Glutamatergic neuron (in vitro differentiated cells): ENCODE data around the gene LRRC36. TPM values are rescaled to one million over a fixed set of nuclear protein-coding genes. Genes with fewer than 3 reads are reported as not detected.

Experiments
- DNase-seq: peaks from one replicate; pipeline ENCODE4 v3.0.0; 2022
- H3K27ac Mint-ChIP-seq: one replicate; pipeline ENCODE4 v1.8.0; 2020; ENCODE audit warnings: mild to moderate bottlenecking, mixed read lengths, inconsistent platforms; ENCODE audit not compliant: unreplicated experiment
- H3K27me3 Mint-ChIP-seq: one replicate; pipeline ENCODE4 v1.8.0; 2020; ENCODE audit warnings: mild to moderate bottlenecking, moderate library complexity, mixed read lengths, inconsistent platforms; ENCODE audit not compliant: unreplicated experiment
- H3K36me3 Mint-ChIP-seq: one replicate; pipeline ENCODE4 v1.8.0; 2020; ENCODE audit warnings: mild to moderate bottlenecking, mixed read lengths, inconsistent platforms; ENCODE audit not compliant: unreplicated experiment
- H3K4me1 Mint-ChIP-seq: one replicate; pipeline ENCODE4 v1.8.0; 2020; ENCODE audit warnings: mild to moderate bottlenecking, low read depth, mixed read lengths, inconsistent platforms; ENCODE audit not compliant: unreplicated experiment
- H3K4me3 Mint-ChIP-seq: one replicate; pipeline ENCODE4 v1.8.0; 2020; ENCODE audit warnings: mild to moderate bottlenecking, mixed read lengths, inconsistent platforms; ENCODE audit not compliant: unreplicated experiment
- H3K9me3 Mint-ChIP-seq: one replicate; pipeline ENCODE4 v1.8.0; 2020; ENCODE audit warnings: mild to moderate bottlenecking, moderate library complexity, mixed read lengths, inconsistent platforms; ENCODE audit not compliant: unreplicated experiment
- total RNA-seq: library from RNA; stranded (reverse); fragmentation: NEBNext Ultra II Directional; extraction: Animal tissue kit (Norgen Biotek cat#: 25700); gene quantifications from one replicate; pipeline ENCODE4 v1.2.1, GENCODE V29; 2021; ENCODE audit not compliant: unreplicated experiment
- TF ChIP-seq, protein P1 (sequence below): fragments of 200-600 bp; sonication (generic); IDR thresholded peaks from one replicate; pipeline ENCODE4 v1.5.0; 2021; ENCODE audit not compliant: partially characterized antibody, unreplicated experiment

LRRC36 gene
- total RNA-seq, 1 donor from 2014 or later = not detected

DNA sequence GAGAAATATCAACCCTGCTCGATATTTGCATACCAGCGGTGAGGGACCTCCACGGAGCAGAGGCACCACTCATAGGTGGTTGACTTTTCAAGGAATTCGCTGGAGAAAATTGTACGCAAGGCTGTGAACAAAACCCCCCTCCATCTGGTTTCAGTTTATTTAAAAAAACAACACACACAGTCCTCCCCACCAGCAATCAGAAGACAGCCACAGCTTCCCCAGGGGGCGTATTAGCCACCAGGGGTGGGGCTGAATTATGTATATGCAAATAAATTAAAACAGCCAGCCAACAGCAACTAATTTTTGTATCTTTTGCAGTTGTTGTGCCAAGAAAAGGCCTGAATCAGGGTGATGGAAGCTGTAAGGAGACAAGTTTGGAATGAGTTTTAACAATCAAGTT, 98.4 kb downstream of the LRRC36 start:
- Mint-ChIP-seq H3K36me3 (no peaks in the 10 kb centered on the region), H3K9me3 (peaks cover 11% of the 10 kb centered on the region), H3K27ac (peak overlapping the region; percentile 52), H3K27me3 (peaks cover 12% of the 10 kb centered on the region), H3K4me3 (peak overlapping the region; percentile 59), H3K4me1 (peaks cover 35% of the 10 kb centered on the region)
- TF ChIP-seq, protein P1, sequence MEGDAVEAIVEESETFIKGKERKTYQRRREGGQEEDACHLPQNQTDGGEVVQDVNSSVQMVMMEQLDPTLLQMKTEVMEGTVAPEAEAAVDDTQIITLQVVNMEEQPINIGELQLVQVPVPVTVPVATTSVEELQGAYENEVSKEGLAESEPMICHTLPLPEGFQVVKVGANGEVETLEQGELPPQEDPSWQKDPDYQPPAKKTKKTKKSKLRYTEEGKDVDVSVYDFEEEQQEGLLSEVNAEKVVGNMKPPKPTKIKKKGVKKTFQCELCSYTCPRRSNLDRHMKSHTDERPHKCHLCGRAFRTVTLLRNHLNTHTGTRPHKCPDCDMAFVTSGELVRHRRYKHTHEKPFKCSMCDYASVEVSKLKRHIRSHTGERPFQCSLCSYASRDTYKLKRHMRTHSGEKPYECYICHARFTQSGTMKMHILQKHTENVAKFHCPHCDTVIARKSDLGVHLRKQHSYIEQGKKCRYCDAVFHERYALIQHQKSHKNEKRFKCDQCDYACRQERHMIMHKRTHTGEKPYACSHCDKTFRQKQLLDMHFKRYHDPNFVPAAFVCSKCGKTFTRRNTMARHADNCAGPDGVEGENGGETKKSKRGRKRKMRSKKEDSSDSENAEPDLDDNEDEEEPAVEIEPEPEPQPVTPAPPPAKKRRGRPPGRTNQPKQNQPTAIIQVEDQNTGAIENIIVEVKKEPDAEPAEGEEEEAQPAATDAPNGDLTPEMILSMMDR = no peak
- DNase-seq = no peak

- DNase-seq = no peak
- no peaks in the 10 kb centered on the region for H3K36me3 Mint-ChIP-seq
- TF ChIP-seq, protein P1 = no peak
- peaks cover 14% of the 10 kb centered on the region for H3K27me3 Mint-ChIP-seq
- no peak overlapping the region for H3K27ac Mint-ChIP-seq
- H3K9me3 Mint-ChIP-seq = peaks cover 11% of the 10 kb centered on the region
- peaks cover 35% of the 10 kb centered on the region for H3K4me1 Mint-ChIP-seq
- peak overlapping the region; percentile 59 for H3K4me3 Mint-ChIP-seq
Measured at GRCh38 chr16:67425580-67425979, 99.0 kb downstream of the LRRC36 start.

DNA sequence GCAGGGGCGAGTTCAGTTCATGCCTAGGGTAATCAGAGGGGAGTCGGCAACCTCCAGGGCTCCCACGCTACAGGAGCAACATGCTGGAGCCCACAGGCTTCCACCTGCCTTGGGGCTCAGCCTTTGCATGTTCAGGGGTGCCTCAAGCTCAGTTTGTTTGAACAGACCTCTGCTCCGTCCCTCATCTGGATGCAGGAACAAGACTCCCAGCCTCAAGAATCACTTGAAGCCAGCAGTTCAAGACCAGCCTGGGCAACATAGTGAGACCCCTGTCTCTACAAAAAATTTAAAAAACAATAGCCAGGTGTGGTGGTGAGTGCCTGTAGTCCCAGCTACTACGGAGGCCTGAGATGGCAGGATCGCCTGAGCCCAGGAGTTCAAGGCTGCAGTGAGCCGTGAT, 99.4 kb downstream of the LRRC36 start:
- Mint-ChIP-seq H3K27me3 (peaks cover 14% of the 10 kb centered on the region), H3K36me3 (no peaks in the 10 kb centered on the region), H3K4me1 (peaks cover 35% of the 10 kb centered on the region), H3K9me3 (peaks cover 11% of the 10 kb centered on the region), H3K4me3 (no peak overlapping the region), H3K27ac (no peak overlapping the region)
- TF ChIP-seq, protein P1 = no peak
- DNase-seq = no peak

GRCh38 chr16:67426950-67427349, 100.3 kb downstream of the LRRC36 start:
- Mint-ChIP-seq H3K27me3 (peaks cover 18% of the 10 kb centered on the region), H3K9me3 (peaks cover 11% of the 10 kb centered on the region), H3K4me3 (no peak overlapping the region), H3K36me3 (no peaks in the 10 kb centered on the region), H3K27ac (no peak overlapping the region), H3K4me1 (peaks cover 37% of the 10 kb centered on the region)
- no peak for DNase-seq
- TF ChIP-seq, protein P1 = no peak

GRCh38 chr16:67428146-67428731, 101.6 kb downstream of the LRRC36 start:
- H3K27ac Mint-ChIP-seq = no peak overlapping the region
- H3K27me3 Mint-ChIP-seq = peaks cover 17% of the 10 kb centered on the region
- H3K4me3 Mint-ChIP-seq = no peak overlapping the region
- no peaks in the 10 kb centered on the region for H3K36me3 Mint-ChIP-seq
- peaks cover 13% of the 10 kb centered on the region for H3K9me3 Mint-ChIP-seq
- peak; percentile 85 for DNase-seq
- TF ChIP-seq, protein P1 = peak; percentile 69
- peaks cover 37% of the 10 kb centered on the region for H3K4me1 Mint-ChIP-seq
